Ovary (tissue), 3 donors: ENCODE data around the gene HEPACAM2.

ENCODE experiments used
- POLR2A ChIP-seq: fragments of 450-650 bp; IDR thresholded peaks from one replicate; pipeline ENCODE4 v1.6.1; 2017; ENCODE audit warnings: antibody characterized with exemption, mild to moderate bottlenecking, moderate library complexity
- TF ChIP-seq, protein P1 (sequence below), 3 donors: fragments of 450-650 bp in 2 of 3; fragments of 200-600 bp in 1 of 3; IDR thresholded peaks; one replicate each; pipeline versions ENCODE4 v1.5.1 to v1.8.0; 2016 to 2022; ENCODE audit warnings: antibody characterized with exemption in 3 of 3, mild to moderate bottlenecking in 1 of 3
- donor health status: DM: no; HTN: no; CAD: no.

DNA sequence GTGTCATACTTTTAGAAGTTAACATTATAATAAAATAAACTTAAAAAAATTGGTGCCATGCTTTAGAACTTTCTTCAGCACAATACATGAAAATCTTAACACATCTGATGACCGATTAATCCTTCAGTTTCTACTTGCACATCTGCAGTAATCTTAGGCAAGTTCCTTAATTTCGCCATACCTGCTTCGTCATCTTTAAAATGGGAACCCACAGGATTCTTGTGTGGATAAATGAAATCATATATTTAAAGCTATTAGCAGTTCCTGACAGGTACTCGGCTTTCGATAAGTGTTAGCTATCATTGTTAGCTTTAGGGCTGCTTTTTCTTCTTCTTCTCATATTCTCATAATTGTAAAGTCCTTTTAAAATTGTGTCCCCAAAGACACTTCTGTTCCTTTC is 5.0 kb upstream of the HEPACAM2 start:
- TF ChIP-seq, protein P1, sequence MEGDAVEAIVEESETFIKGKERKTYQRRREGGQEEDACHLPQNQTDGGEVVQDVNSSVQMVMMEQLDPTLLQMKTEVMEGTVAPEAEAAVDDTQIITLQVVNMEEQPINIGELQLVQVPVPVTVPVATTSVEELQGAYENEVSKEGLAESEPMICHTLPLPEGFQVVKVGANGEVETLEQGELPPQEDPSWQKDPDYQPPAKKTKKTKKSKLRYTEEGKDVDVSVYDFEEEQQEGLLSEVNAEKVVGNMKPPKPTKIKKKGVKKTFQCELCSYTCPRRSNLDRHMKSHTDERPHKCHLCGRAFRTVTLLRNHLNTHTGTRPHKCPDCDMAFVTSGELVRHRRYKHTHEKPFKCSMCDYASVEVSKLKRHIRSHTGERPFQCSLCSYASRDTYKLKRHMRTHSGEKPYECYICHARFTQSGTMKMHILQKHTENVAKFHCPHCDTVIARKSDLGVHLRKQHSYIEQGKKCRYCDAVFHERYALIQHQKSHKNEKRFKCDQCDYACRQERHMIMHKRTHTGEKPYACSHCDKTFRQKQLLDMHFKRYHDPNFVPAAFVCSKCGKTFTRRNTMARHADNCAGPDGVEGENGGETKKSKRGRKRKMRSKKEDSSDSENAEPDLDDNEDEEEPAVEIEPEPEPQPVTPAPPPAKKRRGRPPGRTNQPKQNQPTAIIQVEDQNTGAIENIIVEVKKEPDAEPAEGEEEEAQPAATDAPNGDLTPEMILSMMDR (IDR thresholded peaks at IDR 0.05): no peak
- TF ChIP-seq POLR2A: no peak
